Natural killer cell (primary cell): Measurements from ENCODE around the gene ACRBP. TPM values are rescaled to one million over a fixed set of nuclear protein-coding genes. Genes with fewer than 3 reads are reported as not detected.

Experiments used
- ATAC-seq, 3 donors: fragments of 150-1000 bp in 2 of 3; fragments of 200-7000 bp in 1 of 3; cut with Tn5 transposase; 1 replicate in 1 of 3; 2 replicates in 2 of 3; pipeline ENCODE4 v1.10.0; 2021; ENCODE audit warnings: mild to moderate bottlenecking in 2 of 3, moderate library complexity in 2 of 3
- DNase-seq, 2 donors: peaks; one replicate each; pipeline versions ENCODE4 v3.0.0 to v3.0.0-alpha.2; 2013 to 2021; ENCODE audit warnings: mixed read lengths in 1 of 2
- H3K27ac ChIP-seq: one replicate; pipeline ENCODE4 v1.5.1; 2013; ENCODE audit warnings: mild to moderate bottlenecking, low read length
- H3K27me3 ChIP-seq: one replicate; pipeline ENCODE4 v1.6.1; 2013; ENCODE audit warnings: low read length; ENCODE audit not compliant: control insufficient read depth, insufficient read depth
- H3K36me3 ChIP-seq: one replicate; pipeline ENCODE4 v1.6.1; 2013; ENCODE audit warnings: low read length; ENCODE audit not compliant: control insufficient read depth, insufficient read depth
- H3K4me1 ChIP-seq: one replicate; pipeline ENCODE4 v1.6.1; 2013; ENCODE audit warnings: low read length; ENCODE audit not compliant: control insufficient read depth, insufficient read depth
- H3K4me3 ChIP-seq: one replicate; pipeline ENCODE4 v1.5.1; 2013; ENCODE audit warnings: low read length
- H3K9me3 ChIP-seq: one replicate; pipeline ENCODE4 v1.6.1; 2013; ENCODE audit warnings: low read length; ENCODE audit not compliant: control insufficient read depth, insufficient read depth
- H3K27ac Mint-ChIP-seq, 2 donors: one replicate each; pipeline ENCODE4 v1.8.0; 2022; ENCODE audit warnings: mild to moderate bottlenecking in 2 of 2, mixed read lengths in 2 of 2, moderate library complexity in 1 of 2
- H3K27me3 Mint-ChIP-seq, 2 donors: one replicate each; pipeline ENCODE4 v1.8.0; 2022; ENCODE audit warnings: low read depth in 2 of 2, mixed read lengths in 2 of 2
- H3K36me3 Mint-ChIP-seq: one replicate; pipeline ENCODE4 v1.8.0; 2022; ENCODE audit warnings: mixed read lengths
- H3K4me1 Mint-ChIP-seq, 2 donors: one replicate each; pipeline ENCODE4 v1.8.0; 2022; ENCODE audit warnings: mixed read lengths in 2 of 2
- H3K4me3 Mint-ChIP-seq: one replicate; pipeline ENCODE4 v1.8.0; 2022; ENCODE audit warnings: mild to moderate bottlenecking, moderate library complexity, mixed read lengths
- H3K9me3 Mint-ChIP-seq, 2 donors: one replicate each; pipeline ENCODE4 v1.8.0; 2022; ENCODE audit warnings: mixed read lengths in 2 of 2
- CTCF ChIP-seq: fragments of 200-600 bp; IDR thresholded peaks from one replicate; pipeline ENCODE4 v1.8.0; 2022; ENCODE audit warnings: antibody characterized with exemption
- WGBS: methylation state at CpG from one replicate; pipeline ENCODE4 v1.1.7; 2013; ENCODE audit warnings: missing lambda C conversion rate; ENCODE audit not compliant: insufficient coverage; 5-methylcytosine and 5-hydroxymethylcytosine counted together
- intact Hi-C: fragments of 100-400 bp; cut with micrococcal nuclease; formaldehyde crosslinking; loops from one replicate; pipeline ENCODE4 v1.14.2; 2022
- total RNA-seq, 4 donors: library from RNA; stranded (reverse); fragments of 120-200 nt in 1 of 4; gene quantifications; one replicate each; pipeline versions ENCODE4 v1.2.3 to v1.2.4, GENCODE V29; 2013 to 2022

ACRBP gene
- total RNA-seq, 3 donors from 2014 or later (not counting 1 experiment from before 2014, with no cell fraction given) = 2.1 to 12.2 (median 4.7) TPM

DNA sequence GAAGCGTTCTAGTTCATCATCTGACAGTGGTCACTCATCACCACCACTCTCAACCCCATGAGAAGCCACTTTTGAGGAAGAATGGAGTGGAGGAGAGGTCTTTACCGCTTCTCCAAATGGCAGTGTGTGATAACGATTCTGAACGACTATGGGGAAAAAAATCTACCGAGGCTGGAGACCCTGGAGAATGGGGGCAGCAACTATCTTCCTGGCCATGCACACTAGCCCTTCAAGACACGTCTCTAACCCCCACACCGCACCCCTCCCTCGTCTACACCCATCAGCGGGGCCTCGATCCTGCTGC lies 15.3 kb upstream of the ACRBP start:
- peak overlapping the region; percentile 96 for H3K4me3 Mint-ChIP-seq
- WGBS = 0% methylated on average over 9 of the region's 10 CpGs
- H3K36me3 Mint-ChIP-seq = peaks cover under 1% of the 10 kb centered on the region
- H3K27ac Mint-ChIP-seq = peak overlapping the region; percentile 93 to 95
- peak overlapping the region; percentile 68 for H3K27ac ChIP-seq
- intact Hi-C loops = loop anchor here (2.0 kb wide), 2 partner anchors 28 to 60 kb away; partner anchors contain the start of gene LPAR5
- peaks cover 9% of the 10 kb centered on the region for H3K4me1 ChIP-seq
- H3K4me1 Mint-ChIP-seq = peaks cover 27 to 38% of the 10 kb centered on the region in 2 donors
- no peaks in the 10 kb centered on the region for H3K9me3 Mint-ChIP-seq
- no peak for DNase-seq
- peak overlapping the region; percentile 61 for H3K4me3 ChIP-seq
- no peaks in the 10 kb centered on the region for H3K27me3 ChIP-seq
- no peak for TF ChIP-seq CTCF
- H3K9me3 ChIP-seq = no peaks in the 10 kb centered on the region
- H3K27me3 Mint-ChIP-seq = no peaks in the 10 kb centered on the region
- peaks cover 17% of the 10 kb centered on the region for H3K36me3 ChIP-seq
- ATAC-seq = peak; percentile 47 to 63 (median 53)

DNA sequence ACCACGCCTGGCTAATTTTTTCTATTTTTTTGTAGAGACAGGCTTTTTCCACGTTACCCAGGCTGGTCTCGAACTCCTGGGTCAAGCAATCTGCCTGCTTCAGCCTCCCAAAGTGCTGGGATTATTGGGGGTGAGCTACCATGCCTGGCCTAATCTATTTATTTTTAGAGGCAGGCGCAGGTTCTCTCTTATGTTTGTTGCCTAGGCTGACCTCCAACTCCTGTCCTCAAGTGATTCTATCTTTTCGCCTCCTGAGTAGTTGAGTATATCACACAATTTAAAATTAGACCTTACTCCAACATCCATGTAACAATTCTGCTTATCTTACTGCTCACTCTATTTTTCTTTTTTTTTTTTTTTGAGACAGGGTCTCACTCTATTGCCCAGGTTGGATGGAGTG lies 6.8 kb upstream of the ACRBP start:
- intact Hi-C loops = no loop called here
- Mint-ChIP-seq H3K4me3 (no peak overlapping the region), H3K36me3 (peaks cover 16% of the 10 kb centered on the region), H3K4me1 (peaks cover 0 to 7% of the 10 kb centered on the region in 2 donors), H3K27me3 (no peaks in the 10 kb centered on the region), H3K27ac (no peak overlapping the region), H3K9me3 (no peaks in the 10 kb centered on the region)
- H3K9me3 ChIP-seq = no peaks in the 10 kb centered on the region
- DNase-seq = no peak
- no peak overlapping the region for H3K4me3 ChIP-seq
- no peak overlapping the region for H3K27ac ChIP-seq
- ATAC-seq = no peak
- H3K36me3 ChIP-seq = peaks cover 56% of the 10 kb centered on the region
- H3K4me1 ChIP-seq = no peaks in the 10 kb centered on the region
- no peaks in the 10 kb centered on the region for H3K27me3 ChIP-seq
- TF ChIP-seq CTCF = no peak
- WGBS = 94% methylated on average over 5 of the region's 5 CpGs

GRCh38 chr12:6653342-6653741 lies 6.1 kb upstream of the ACRBP start:
- no peak for TF ChIP-seq CTCF
- Histone ChIP-seq H3K4me1 (no peaks in the 10 kb centered on the region), H3K27me3 (no peaks in the 10 kb centered on the region), H3K9me3 (no peaks in the 10 kb centered on the region), H3K36me3 (peaks cover 53% of the 10 kb centered on the region), H3K4me3 (no peak overlapping the region), H3K27ac (no peak overlapping the region)
- WGBS = 92% methylated on average over 1 of the region's 1 CpG
- Mint-ChIP-seq H3K27me3 (no peaks in the 10 kb centered on the region), H3K27ac (no peak overlapping the region), H3K4me1 (peaks cover 0 to 1% of the 10 kb centered on the region in 2 donors), H3K9me3 (no peaks in the 10 kb centered on the region), H3K4me3 (no peak overlapping the region), H3K36me3 (peaks cover 16% of the 10 kb centered on the region)
- intact Hi-C loops = no loop called here
- ATAC-seq = no peak
- no peak for DNase-seq

- no peak overlapping the region for H3K27ac ChIP-seq
- no peak for TF ChIP-seq CTCF
- 95% methylated on average over 12 of the region's 12 CpGs for WGBS
Observed at GRCh38 chr12:6652391-6652790, 5.2 kb upstream of the ACRBP start.

More at GRCh38 chr12:6652391-6652790, 5.2 kb upstream of the ACRBP start:
- ATAC-seq (no peak), DNase-seq (no peak)
- Mint-ChIP-seq H3K9me3 (no peaks in the 10 kb centered on the region), H3K4me3 (no peak overlapping the region), H3K27ac (no peak overlapping the region), H3K27me3 (no peaks in the 10 kb centered on the region), H3K36me3 (peaks cover 16% of the 10 kb centered on the region), H3K4me1 (no peaks in the 10 kb centered on the region)
- Histone ChIP-seq H3K9me3 (no peaks in the 10 kb centered on the region), H3K27me3 (no peaks in the 10 kb centered on the region), H3K36me3 (peaks cover 55% of the 10 kb centered on the region), H3K4me3 (no peak overlapping the region), H3K4me1 (peaks cover 1% of the 10 kb centered on the region)
- intact Hi-C loops = no loop called here
